Common myeloid progenitor, CD34-positive (primary cell): ENCODE measurements around the gene MMP2.

Experiments
- CTCF ChIA-PET: fragments of 350-600 bp; sonication (Branson Sonifier 250); formaldehyde crosslinking; loops from one replicate; lab custom pipeline; 2021; ENCODE audit warnings: antibody characterized with exemption; lab: Charles Lee
- POLR2A ChIA-PET: fragments of 350-600 bp; sonication (Branson Sonifier 250); formaldehyde crosslinking; loops from one replicate; lab custom pipeline; 2021; ENCODE audit warnings: antibody characterized with exemption; lab: Charles Lee
- DNase-seq, 3 donors: peaks; one replicate each; pipeline versions ENCODE4 v3.0.0 to v3.0.0-alpha.2; 2013
- H3K27ac ChIP-seq, 2 experiments: 1 replicate in 1 of 2; 2 replicates in 1 of 2; pipeline ENCODE4 v1.7.0; 2013; ENCODE audit warnings: inconsistent platforms in 2 of 2, low read length in 2 of 2, mild to moderate bottlenecking in 2 of 2, low read depth in 1 of 2, moderate library complexity in 1 of 2; ENCODE audit not compliant: severe bottlenecking in 2 of 2, insufficient read depth in 1 of 2, poor library complexity in 1 of 2
- H3K27me3 ChIP-seq, 5 experiments: replicated peaks in 2 of 5; 1 replicate in 3 of 5; 2 replicates in 2 of 5; pipeline versions ENCODE4 v1.6.1 to v1.7.0; 2013; ENCODE audit warnings: low read length in 4 of 5, mild to moderate bottlenecking in 2 of 5, moderate library complexity in 2 of 5, inconsistent platforms in 1 of 5; ENCODE audit not compliant: insufficient read depth in 5 of 5, control insufficient read depth in 4 of 5
- H3K36me3 ChIP-seq, 4 experiments: 1 replicate in 2 of 4; 2 replicates in 2 of 4; pipeline versions ENCODE4 v1.6.1 to v1.7.0; 2013; ENCODE audit warnings: low read length in 3 of 4, control low read depth in 1 of 4, mild to moderate bottlenecking in 1 of 4; ENCODE audit not compliant: control insufficient read depth in 4 of 4, insufficient read depth in 4 of 4
- H3K4me1 ChIP-seq, 4 experiments: 1 replicate in 3 of 4; 2 replicates in 1 of 4; pipeline versions ENCODE4 v1.6.1 to v1.7.1; 2013; ENCODE audit warnings: low read length in 3 of 4, mild to moderate bottlenecking in 3 of 4, control low read depth in 1 of 4, inconsistent platforms in 1 of 4, moderate library complexity in 1 of 4; ENCODE audit not compliant: control insufficient read depth in 4 of 4, insufficient read depth in 4 of 4; ENCODE audit errors: control extremely low read depth in 1 of 4
- H3K4me3 ChIP-seq, 7 experiments: 1 replicate in 4 of 7; 2 replicates in 3 of 7; pipeline versions ENCODE4 v1.5.1 to v1.7.0; 2013; ENCODE audit warnings: mild to moderate bottlenecking in 7 of 7, low read length in 6 of 7, moderate library complexity in 6 of 7, inconsistent platforms in 2 of 7, low read depth in 2 of 7, control low read depth in 1 of 7; ENCODE audit not compliant: insufficient read depth in 4 of 7, control insufficient read depth in 1 of 7; ENCODE audit errors: extremely low read depth in 1 of 7
- H3K9me3 ChIP-seq, 5 experiments: 1 replicate in 4 of 5; 2 replicates in 1 of 5; pipeline versions ENCODE4 v1.6.1 to v1.7.1; 2013; ENCODE audit warnings: low read length in 4 of 5, mild to moderate bottlenecking in 2 of 5, inconsistent platforms in 1 of 5, low read depth in 1 of 5, moderate library complexity in 1 of 5; ENCODE audit not compliant: control insufficient read depth in 4 of 5, insufficient read depth in 2 of 5; ENCODE audit errors: control extremely low read depth in 1 of 5
- WGBS: methylation state at CpG from one replicate; pipeline ENCODE4 v1.1.5; 2013; ENCODE audit not compliant: insufficient coverage; 5-methylcytosine and 5-hydroxymethylcytosine counted together

MMP2 gene

GRCh38 chr16:55490301-55490700 is 11.3 kb downstream of the MMP2 start:
- H3K9me3 ChIP-seq = no peaks in the 10 kb centered on the region
- H3K4me3 ChIP-seq = no peak overlapping the region
- WGBS = 80% methylated on average over 1 of the region's 2 CpGs
- POLR2A ChIA-PET = interaction anchor here (1.0 kb wide), 1 partner anchor 10 kb away, joined by 3 read pairs; no protein-coding TSS in a partner anchor
- H3K27me3 ChIP-seq = no peaks in the 10 kb centered on the region
- no peak for DNase-seq
- H3K4me1 ChIP-seq = peaks cover 0 to 7% (median 0%) of the 10 kb centered on the region in 4 experiments
- H3K36me3 ChIP-seq = peaks cover 0 to 75% (median 14%) of the 10 kb centered on the region in 4 experiments
- CTCF ChIA-PET = interaction anchor here (1.0 to 10.6 kb wide), 5 partner anchors 9 to 214 kb away, joined by 3 to 118 read pairs (median 4); no protein-coding TSS in a partner anchor
- H3K27ac ChIP-seq = no peak overlapping the region

- WGBS = no CpG with 5 or more reads among the region's 7 CpGs
- no peaks in the 10 kb centered on the region for H3K9me3 ChIP-seq
- H3K27me3 ChIP-seq = no peaks in the 10 kb centered on the region
- peaks cover 0 to 20% (median 9%) of the 10 kb centered on the region in 4 experiments for H3K4me1 ChIP-seq
- ChIA-PET CTCF (interaction anchor here (0.8 to 10.6 kb wide), 6 partner anchors 9 to 213 kb away, joined by 3 to 118 read pairs (median 4); no protein-coding TSS in a partner anchor), POLR2A (no interaction called here)
- H3K4me3 ChIP-seq = no peak overlapping the region
- no peak overlapping the region for H3K27ac ChIP-seq
- DNase-seq = no peak
- peaks cover 0 to 63% (median 12%) of the 10 kb centered on the region in 4 experiments for H3K36me3 ChIP-seq
These were observed 12.7 kb downstream of the MMP2 start for GRCh38 chr16:55491691-55492090.

- 98% methylated on average over 8 of the region's 10 CpGs for WGBS
- DNase-seq = no peak
- CTCF ChIA-PET = interaction anchor here (0.9 to 10.6 kb wide), 10 partner anchors 8 to 212 kb away, joined by 3 to 118 read pairs (median 6); no protein-coding TSS in a partner anchor
These were observed 13.9 kb downstream of the MMP2 start for GRCh38 chr16:55492756-55493380.

GRCh38 chr16:55494994-55495421 is 16.0 kb downstream of the MMP2 start:
- peaks cover 0 to 40% (median 4%) of the 10 kb centered on the region in 4 experiments for H3K36me3 ChIP-seq
- WGBS = 37% methylated on average over 2 of the region's 3 CpGs
- no peaks in the 10 kb centered on the region for H3K27me3 ChIP-seq
- peak; percentile 65 to 78 (median 77) for DNase-seq
- no peak overlapping the region for H3K27ac ChIP-seq
- ChIA-PET POLR2A (interaction anchor here (1.3 kb wide), 1 partner anchor 9 kb away, joined by 3 read pairs; no protein-coding TSS in a partner anchor), CTCF (interaction anchor here (0.6 to 10.6 kb wide), 18 partner anchors 14 to 347 kb away, joined by 3 to 118 read pairs (median 4); no protein-coding TSS in a partner anchor)
- H3K4me1 ChIP-seq = peaks cover 0 to 48% (median 32%) of the 10 kb centered on the region in 4 experiments
- no peak overlapping the region for H3K4me3 ChIP-seq
- no peaks in the 10 kb centered on the region for H3K9me3 ChIP-seq

More at GRCh38 chr16:55492756-55493380, 13.9 kb downstream of the MMP2 start:
- H3K4me3 ChIP-seq = no peak overlapping the region
- H3K27me3 ChIP-seq = no peaks in the 10 kb centered on the region
- POLR2A ChIA-PET = interaction anchor here (0.6 kb wide), 1 partner anchor 28 kb away, joined by 3 read pairs; no protein-coding TSS in a partner anchor
- H3K36me3 ChIP-seq = peaks cover 0 to 54% (median 12%) of the 10 kb centered on the region in 4 experiments
- peaks cover 0 to 31% (median 18%) of the 10 kb centered on the region in 4 experiments for H3K4me1 ChIP-seq
- no peaks in the 10 kb centered on the region for H3K9me3 ChIP-seq
- no peak overlapping the region for H3K27ac ChIP-seq

- CTCF ChIA-PET = interaction anchor here (0.6 to 10.6 kb wide), 18 partner anchors 14 to 346 kb away, joined by 3 to 118 read pairs (median 4); no protein-coding TSS in a partner anchor
- Histone ChIP-seq H3K36me3 (peaks cover 0 to 32% (median 2%) of the 10 kb centered on the region in 4 experiments), H3K4me1 (peaks cover 2 to 56% (median 39%) of the 10 kb centered on the region in 4 experiments)
These were observed 16.8 kb downstream of the MMP2 start for GRCh38 chr16:55495616-55496289.

GRCh38 chr16:55496509-55497145 is 17.6 kb downstream of the MMP2 start:
- DNase-seq = peak in 2 of 3 donors; percentile 36 to 44
- Histone ChIP-seq H3K4me1 (peaks cover 6 to 63% (median 46%) of the 10 kb centered on the region in 4 experiments), H3K27me3 (no peaks in the 10 kb centered on the region), H3K4me3 (no peak overlapping the region), H3K36me3 (peaks cover 0 to 25% (median 2%) of the 10 kb centered on the region in 4 experiments), H3K9me3 (no peaks in the 10 kb centered on the region), H3K27ac (no peak overlapping the region)
- no CpG with 5 or more reads among the region's 8 CpGs for WGBS
- ChIA-PET CTCF (interaction anchor here (1.1 to 10.6 kb wide), 7 partner anchors 31 to 218 kb away, joined by 3 to 118 read pairs (median 8); no protein-coding TSS in a partner anchor), POLR2A (no interaction called here)

More at GRCh38 chr16:55495616-55496289, 16.8 kb downstream of the MMP2 start:
- Histone ChIP-seq H3K27me3 (no peaks in the 10 kb centered on the region), H3K27ac (no peak overlapping the region), H3K9me3 (no peaks in the 10 kb centered on the region), H3K4me3 (no peak overlapping the region)
- WGBS = 79% methylated on average over 5 of the region's 7 CpGs
- DNase-seq = peak in 1 of 3 donors; percentile 8
- POLR2A ChIA-PET = interaction anchor here (1.3 kb wide), 1 partner anchor 10 kb away, joined by 3 read pairs; no protein-coding TSS in a partner anchor
